Measurements from ENCODE around the gene LINGO1. TPM values are rescaled to one million over a fixed set of nuclear protein-coding genes. Genes with fewer than 3 reads are reported as not detected.

Gene LINGO1
- total and polyA plus RNA-seq, 9 of the 15 experiments (the other 6 are each of a cell fraction or from before 2014, with no cell fraction given), result 0.07 to 15.3 (median 2.1) TPM

DNA sequence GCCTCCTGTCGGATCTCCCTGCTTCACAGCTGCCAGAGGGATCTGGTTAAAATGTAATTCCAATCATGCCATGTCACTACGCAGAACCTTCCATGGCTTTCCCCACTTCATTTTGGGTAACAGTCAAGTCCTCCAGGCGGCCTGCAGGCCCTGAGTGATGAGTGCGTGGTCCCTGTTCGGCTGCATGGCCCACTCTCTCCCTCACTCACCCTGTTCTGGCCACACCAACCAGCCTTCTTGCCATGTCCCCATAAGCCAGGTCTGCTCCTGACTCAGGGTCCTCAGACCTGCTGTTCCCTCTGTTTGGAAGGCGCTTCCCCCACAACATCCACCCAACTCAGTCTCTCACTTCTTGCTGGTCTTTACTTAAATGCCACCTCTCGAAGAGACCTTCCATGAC is 41.6 kb upstream of the LINGO1 start:
- FAIRE-seq (no peak), ATAC-seq (no peak), DNase-seq (ENCODE audit: extremely low read depth in 1 of 4, low spot score in 3 of 4) (no peak)
- H3K4me3 ChIP-seq, result no peak overlapping the region
- no peak overlapping the region for H3K4me2 ChIP-seq (ENCODE audit: insufficient read depth, low read length)
- in situ Hi-C loops (cut with MboI), result no loop called here
- peaks cover 24 to 70% of the 10 kb centered on the region in 2 experiments for H3K27me3 ChIP-seq (ENCODE audit: control insufficient read depth in 2 of 2, insufficient read depth in 2 of 2, low read length in 2 of 2)
- intact Hi-C loops (cut with micrococcal nuclease), result no loop called here
- 0 out of 2 replicates have a peak, but pooled peaks cover 5% of the 10 kb centered on the region for H4K20me1 ChIP-seq (replicated peaks; ENCODE audit: control insufficient read depth, insufficient read depth, low read length)
- POLR2A ChIA-PET, result interaction anchor here (0.6 kb wide), 1 partner anchor 85 kb away, joined by 5 read pairs; no protein-coding TSS in a partner anchor
- 4% methylated on average over 7 of the region's 7 CpGs for WGBS (ENCODE audit: insufficient coverage, low coverage, missing lambda C conversion rate)
- no peaks in the 10 kb centered on the region for H3K36me3 ChIP-seq (ENCODE audit: control insufficient read depth, insufficient read depth, low read length)
- H3K9ac ChIP-seq (ENCODE audit: insufficient read depth in 1 of 2, low read depth in 2 of 2, low read length in 2 of 2), result no peak overlapping the region
- CTCF ChIA-PET (ENCODE audit: low intra/inter-chr PET ratio), result no interaction called here
- H3K79me2 ChIP-seq (ENCODE audit: control insufficient read depth, insufficient read depth, low read length), result no peaks in the 10 kb centered on the region
- peaks cover 0 to 7% of the 10 kb centered on the region in 2 experiments; a peak in 1 of 5 replicates for H3K4me1 ChIP-seq (replicated peaks in 1 of 2; ENCODE audit: control insufficient read depth in 2 of 2, insufficient read depth in 2 of 2, low read length in 2 of 2)
- no peak overlapping the region for H3K27ac ChIP-seq (ENCODE audit: extremely low read depth, low read depth, low read length)
- no peak overlapping the region for H2AFZ ChIP-seq (ENCODE audit: low read depth, low read length)
- TF ChIP-seq, protein P1, sequence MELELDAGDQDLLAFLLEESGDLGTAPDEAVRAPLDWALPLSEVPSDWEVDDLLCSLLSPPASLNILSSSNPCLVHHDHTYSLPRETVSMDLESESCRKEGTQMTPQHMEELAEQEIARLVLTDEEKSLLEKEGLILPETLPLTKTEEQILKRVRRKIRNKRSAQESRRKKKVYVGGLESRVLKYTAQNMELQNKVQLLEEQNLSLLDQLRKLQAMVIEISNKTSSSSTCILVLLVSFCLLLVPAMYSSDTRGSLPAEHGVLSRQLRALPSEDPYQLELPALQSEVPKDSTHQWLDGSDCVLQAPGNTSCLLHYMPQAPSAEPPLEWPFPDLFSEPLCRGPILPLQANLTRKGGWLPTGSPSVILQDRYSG (tag; conservative IDR thresholded peaks at IDR 0.05; ENCODE audit: low read depth), result no peak
- TF ChIP-seq BCOR (IDR thresholded peaks at IDR 0.05) (no peak), THRAP3 (IDR thresholded peaks at IDR 0.05; ENCODE audit: borderline replicate concordance) (no peak), MECOM (CRISPR knock-in tag; IDR thresholded peaks at IDR 0.05) (no peak), ZNF274 (IDR thresholded peaks at IDR 0.05; ENCODE audit: borderline replicate concordance, low read depth, low read length) (no peak), NBN (IDR thresholded peaks at IDR 0.05; ENCODE audit: low read depth) (no peak), KDM1A (IDR thresholded peaks at IDR 0.05) (no peak), ZNF224 (CRISPR knock-in tag; IDR thresholded peaks at IDR 0.05) (no peak)
- TF ChIP-seq, protein P2, sequence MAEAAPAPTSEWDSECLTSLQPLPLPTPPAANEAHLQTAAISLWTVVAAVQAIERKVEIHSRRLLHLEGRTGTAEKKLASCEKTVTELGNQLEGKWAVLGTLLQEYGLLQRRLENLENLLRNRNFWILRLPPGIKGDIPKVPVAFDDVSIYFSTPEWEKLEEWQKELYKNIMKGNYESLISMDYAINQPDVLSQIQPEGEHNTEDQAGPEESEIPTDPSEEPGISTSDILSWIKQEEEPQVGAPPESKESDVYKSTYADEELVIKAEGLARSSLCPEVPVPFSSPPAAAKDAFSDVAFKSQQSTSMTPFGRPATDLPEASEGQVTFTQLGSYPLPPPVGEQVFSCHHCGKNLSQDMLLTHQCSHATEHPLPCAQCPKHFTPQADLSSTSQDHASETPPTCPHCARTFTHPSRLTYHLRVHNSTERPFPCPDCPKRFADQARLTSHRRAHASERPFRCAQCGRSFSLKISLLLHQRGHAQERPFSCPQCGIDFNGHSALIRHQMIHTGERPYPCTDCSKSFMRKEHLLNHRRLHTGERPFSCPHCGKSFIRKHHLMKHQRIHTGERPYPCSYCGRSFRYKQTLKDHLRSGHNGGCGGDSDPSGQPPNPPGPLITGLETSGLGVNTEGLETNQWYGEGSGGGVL (CRISPR knock-in tag; IDR thresholded peaks at IDR 0.05), result no peak
- no peaks in the 10 kb centered on the region for H3K9me1 ChIP-seq (ENCODE audit: control insufficient read depth, insufficient read depth, low read length)
- H3K9me3 ChIP-seq (replicated peaks; ENCODE audit: control insufficient read depth, insufficient read depth, low read depth, low read length), result no peaks in the 10 kb centered on the region
- BruUV-seq (replicated peaks), result no TSS peak
